Activated T-cell treated with anti-CD3 and anti-CD28 coated beads, Interleukin-2, amount 50 U/mL, for 24 hours (primary cell): Measurements from ENCODE around the gene STXBP6.

Experiments
- DNase-seq: peaks from one replicate; pipeline ENCODE4 v3.0.0-alpha.2; 2020
- H3K27ac Mint-ChIP-seq: 2 replicates; pipeline ENCODE4 v1.8.0; 2020; ENCODE audit warnings: mild to moderate bottlenecking, mixed read lengths
- H3K27me3 Mint-ChIP-seq: 2 replicates; pipeline ENCODE4 v1.8.0; 2020; ENCODE audit warnings: mixed read lengths
- H3K36me3 Mint-ChIP-seq: 2 replicates; pipeline ENCODE4 v1.8.0; 2020; ENCODE audit warnings: low read depth, mixed read lengths
- H3K4me1 Mint-ChIP-seq: 2 replicates; pipeline ENCODE4 v1.8.0; 2020; ENCODE audit warnings: low read depth, mixed read lengths
- H3K4me3 Mint-ChIP-seq: 2 replicates; pipeline ENCODE4 v1.8.0; 2020; ENCODE audit warnings: mild to moderate bottlenecking, moderate library complexity, mixed read lengths
- H3K9me3 Mint-ChIP-seq: 2 replicates; pipeline ENCODE4 v1.8.0; 2020; ENCODE audit warnings: mixed read lengths

STXBP6 gene

GRCh38 chr14:24992624-24993360, 57.2 kb downstream of the STXBP6 start:
- H3K4me3 Mint-ChIP-seq: no peak overlapping the region
- no peak for DNase-seq
- H3K27ac Mint-ChIP-seq: no peak overlapping the region
- no peaks in the 10 kb centered on the region for H3K36me3 Mint-ChIP-seq
- H3K27me3 Mint-ChIP-seq: peaks cover 7% of the 10 kb centered on the region
- H3K4me1 Mint-ChIP-seq: no peaks in the 10 kb centered on the region
- no peaks in the 10 kb centered on the region for H3K9me3 Mint-ChIP-seq

DNA sequence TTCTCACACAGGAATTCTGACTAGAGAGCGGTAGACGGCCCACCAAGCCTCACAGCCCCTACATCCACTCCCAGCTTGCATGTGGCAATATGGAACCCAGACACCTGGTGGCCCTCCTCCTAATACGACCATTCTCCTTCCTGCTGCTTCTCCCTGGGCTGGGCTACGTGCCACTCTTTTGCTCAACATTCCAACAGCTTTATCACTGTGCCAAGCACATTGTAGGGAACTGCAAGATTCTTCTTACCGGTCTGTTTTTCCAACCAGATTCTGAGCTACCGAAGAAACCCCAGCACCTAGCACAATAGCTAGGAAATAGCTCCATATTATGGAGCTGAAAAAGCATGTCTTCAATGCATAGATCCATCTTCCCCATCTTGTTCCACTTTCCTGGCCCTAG, 58.1 kb downstream of the STXBP6 start:
- DNase-seq: no peak
- no peak overlapping the region for H3K27ac Mint-ChIP-seq
- H3K36me3 Mint-ChIP-seq: no peaks in the 10 kb centered on the region
- H3K27me3 Mint-ChIP-seq: peaks cover 7% of the 10 kb centered on the region
- no peak overlapping the region for H3K4me3 Mint-ChIP-seq
- no peaks in the 10 kb centered on the region for H3K9me3 Mint-ChIP-seq
- H3K4me1 Mint-ChIP-seq: no peaks in the 10 kb centered on the region

GRCh38 chr14:24991288-24991687, 58.7 kb downstream of the STXBP6 start:
- Mint-ChIP-seq H3K27ac (no peak overlapping the region), H3K4me1 (no peaks in the 10 kb centered on the region), H3K9me3 (no peaks in the 10 kb centered on the region), H3K27me3 (peaks cover 7% of the 10 kb centered on the region), H3K36me3 (no peaks in the 10 kb centered on the region), H3K4me3 (no peak overlapping the region)
- DNase-seq: no peak

DNA sequence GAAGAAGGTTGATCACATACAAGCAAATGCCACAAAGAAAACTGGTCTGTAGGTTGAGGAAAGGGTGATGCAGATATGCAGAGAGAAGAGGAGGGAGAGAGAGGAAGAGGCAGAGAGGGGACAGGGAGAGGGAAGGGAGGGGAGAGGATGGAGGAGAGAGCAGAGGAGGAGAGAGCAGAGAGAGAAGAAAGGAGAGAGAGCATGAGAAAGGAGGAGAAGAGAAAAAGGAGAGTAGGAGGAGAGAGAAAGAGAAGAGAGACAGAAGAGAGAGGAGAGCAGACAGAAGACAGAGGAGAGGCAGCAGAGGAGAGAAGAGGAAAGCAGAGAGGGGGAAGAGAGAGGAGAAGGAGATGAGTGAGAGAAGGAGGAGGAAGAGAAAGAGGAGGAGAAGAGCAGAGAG, 59.2 kb downstream of the STXBP6 start:
- no peak overlapping the region for H3K27ac Mint-ChIP-seq
- DNase-seq: no peak
- no peak overlapping the region for H3K4me3 Mint-ChIP-seq
- H3K27me3 Mint-ChIP-seq: peaks cover 7% of the 10 kb centered on the region
- H3K4me1 Mint-ChIP-seq: no peaks in the 10 kb centered on the region
- H3K36me3 Mint-ChIP-seq: no peaks in the 10 kb centered on the region
- H3K9me3 Mint-ChIP-seq: no peaks in the 10 kb centered on the region

DNA sequence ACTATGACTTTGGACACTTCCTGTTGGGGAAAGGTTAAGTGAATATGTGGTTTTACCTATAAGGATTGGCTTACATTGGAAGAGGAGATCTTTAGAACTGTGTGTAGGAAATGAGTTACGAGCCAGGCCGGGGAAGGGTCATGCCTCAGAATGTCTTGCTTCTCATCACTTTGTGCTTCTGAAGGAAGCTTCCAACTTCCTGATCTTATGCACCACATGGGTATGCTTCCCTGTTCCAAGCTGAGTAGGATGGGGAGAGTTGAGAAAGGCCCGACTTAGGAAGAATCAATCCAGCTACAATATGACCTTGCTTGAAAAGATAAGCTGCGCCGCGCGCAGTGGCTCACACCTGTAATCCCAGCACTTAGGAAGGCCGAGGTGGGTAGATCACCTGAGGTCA, 59.9 kb downstream of the STXBP6 start:
- H3K36me3 Mint-ChIP-seq: no peaks in the 10 kb centered on the region
- DNase-seq: no peak
- no peak overlapping the region for H3K4me3 Mint-ChIP-seq
- no peaks in the 10 kb centered on the region for H3K9me3 Mint-ChIP-seq
- peaks cover 11% of the 10 kb centered on the region for H3K27me3 Mint-ChIP-seq
- H3K27ac Mint-ChIP-seq: no peak overlapping the region
- no peaks in the 10 kb centered on the region for H3K4me1 Mint-ChIP-seq

DNA sequence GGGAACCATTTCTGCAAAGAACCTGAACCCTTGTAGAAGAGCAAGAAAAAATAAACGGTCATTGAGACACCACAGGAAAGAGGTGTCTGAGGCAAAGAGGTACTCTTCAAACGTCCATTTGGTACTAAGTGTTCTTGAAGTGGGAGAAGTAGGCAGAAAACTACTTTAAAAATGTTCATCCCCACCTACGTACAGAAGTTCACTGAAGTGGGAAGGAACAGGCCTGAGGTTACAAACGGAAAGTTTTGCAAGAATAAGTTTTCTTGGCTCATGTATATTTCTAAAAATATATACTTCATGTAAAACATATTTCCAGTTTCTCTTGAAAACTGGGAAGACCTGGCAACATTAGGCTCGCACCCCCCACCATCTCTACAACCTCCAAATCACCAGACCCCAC, 61.2 kb downstream of the STXBP6 start:
- Mint-ChIP-seq H3K4me3 (no peak overlapping the region), H3K9me3 (no peaks in the 10 kb centered on the region), H3K27me3 (peaks cover 18% of the 10 kb centered on the region), H3K27ac (no peak overlapping the region), H3K4me1 (no peaks in the 10 kb centered on the region), H3K36me3 (no peaks in the 10 kb centered on the region)
- no peak for DNase-seq

DNA sequence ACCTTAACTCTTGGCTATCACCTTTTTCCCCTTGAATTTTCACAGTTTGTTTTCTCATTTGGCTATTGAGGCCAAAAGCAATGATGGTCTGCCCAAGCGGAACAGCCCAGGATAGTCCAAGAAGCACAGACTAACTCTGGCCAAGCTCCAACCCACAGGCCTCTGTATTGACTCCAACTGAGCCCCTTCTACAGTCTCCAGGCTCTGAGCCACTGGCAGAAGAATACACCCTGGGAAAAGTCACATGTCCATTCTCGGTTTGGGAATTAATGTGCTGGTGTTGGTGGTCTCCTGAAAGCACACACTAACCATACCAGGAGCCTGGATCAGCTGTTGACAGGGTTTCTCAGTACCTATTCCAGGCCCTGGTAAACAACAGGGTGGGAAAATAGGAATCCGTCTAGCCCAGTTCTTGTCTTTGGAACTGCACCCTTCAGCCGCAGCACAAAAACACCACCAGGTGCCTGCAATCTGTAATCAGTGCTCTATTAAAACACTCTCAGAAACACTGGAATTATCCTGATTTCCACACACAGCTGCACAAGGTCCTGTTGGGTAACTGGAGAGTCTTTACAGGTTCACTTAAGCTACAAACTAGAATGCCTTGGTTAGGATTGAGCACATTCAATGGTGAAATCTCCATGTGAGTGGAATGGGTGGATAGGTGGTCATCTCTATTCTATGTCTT, 63.6 kb downstream of the STXBP6 start:
- peaks cover 30% of the 10 kb centered on the region for H3K27me3 Mint-ChIP-seq
- H3K4me1 Mint-ChIP-seq: no peaks in the 10 kb centered on the region
- H3K27ac Mint-ChIP-seq: no peak overlapping the region
- no peak overlapping the region for H3K4me3 Mint-ChIP-seq
- DNase-seq: no peak
- no peaks in the 10 kb centered on the region for H3K36me3 Mint-ChIP-seq
- no peaks in the 10 kb centered on the region for H3K9me3 Mint-ChIP-seq

GRCh38 chr14:24984846-24985589, 64.9 kb downstream of the STXBP6 start:
- no peak overlapping the region for H3K4me3 Mint-ChIP-seq
- peaks cover 29% of the 10 kb centered on the region for H3K27me3 Mint-ChIP-seq
- H3K9me3 Mint-ChIP-seq: no peaks in the 10 kb centered on the region
- no peaks in the 10 kb centered on the region for H3K36me3 Mint-ChIP-seq
- no peak overlapping the region for H3K27ac Mint-ChIP-seq
- H3K4me1 Mint-ChIP-seq: no peaks in the 10 kb centered on the region
- DNase-seq: no peak

GRCh38 chr14:24982472-24983155, 67.3 kb downstream of the STXBP6 start:
- Mint-ChIP-seq H3K9me3 (no peaks in the 10 kb centered on the region), H3K27ac (no peak overlapping the region), H3K4me1 (no peaks in the 10 kb centered on the region), H3K36me3 (no peaks in the 10 kb centered on the region), H3K27me3 (peaks cover 24% of the 10 kb centered on the region), H3K4me3 (no peak overlapping the region)
- no peak for DNase-seq

DNA sequence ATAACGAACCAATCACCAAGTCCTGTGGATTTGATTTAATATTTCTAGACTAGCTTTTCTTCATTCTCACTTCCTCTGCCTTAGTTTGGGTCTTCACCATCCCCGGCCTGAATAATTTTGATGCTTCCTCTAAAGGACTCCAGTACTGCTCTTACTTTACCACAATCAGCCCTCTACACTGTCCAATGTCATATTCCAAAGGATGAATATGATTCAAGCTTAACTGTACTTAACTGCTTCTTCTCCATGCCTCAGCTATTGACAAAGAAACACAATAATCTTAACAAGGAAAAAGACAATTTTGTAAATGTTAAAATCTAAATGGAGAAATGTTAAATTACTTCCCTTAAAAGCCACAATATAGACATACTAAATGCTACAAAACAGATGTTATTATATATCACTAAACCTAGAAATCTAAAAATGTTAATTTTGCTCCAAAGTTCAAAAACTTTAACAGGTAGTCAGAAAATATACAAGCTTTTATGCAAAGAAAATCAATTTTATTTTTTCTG, 70.2 kb downstream of the STXBP6 start:
- H3K4me1 Mint-ChIP-seq: no peaks in the 10 kb centered on the region
- DNase-seq: no peak
- no peaks in the 10 kb centered on the region for H3K9me3 Mint-ChIP-seq
- no peaks in the 10 kb centered on the region for H3K36me3 Mint-ChIP-seq
- H3K27me3 Mint-ChIP-seq: peaks cover 26% of the 10 kb centered on the region
- H3K27ac Mint-ChIP-seq: no peak overlapping the region
- H3K4me3 Mint-ChIP-seq: no peak overlapping the region

DNA sequence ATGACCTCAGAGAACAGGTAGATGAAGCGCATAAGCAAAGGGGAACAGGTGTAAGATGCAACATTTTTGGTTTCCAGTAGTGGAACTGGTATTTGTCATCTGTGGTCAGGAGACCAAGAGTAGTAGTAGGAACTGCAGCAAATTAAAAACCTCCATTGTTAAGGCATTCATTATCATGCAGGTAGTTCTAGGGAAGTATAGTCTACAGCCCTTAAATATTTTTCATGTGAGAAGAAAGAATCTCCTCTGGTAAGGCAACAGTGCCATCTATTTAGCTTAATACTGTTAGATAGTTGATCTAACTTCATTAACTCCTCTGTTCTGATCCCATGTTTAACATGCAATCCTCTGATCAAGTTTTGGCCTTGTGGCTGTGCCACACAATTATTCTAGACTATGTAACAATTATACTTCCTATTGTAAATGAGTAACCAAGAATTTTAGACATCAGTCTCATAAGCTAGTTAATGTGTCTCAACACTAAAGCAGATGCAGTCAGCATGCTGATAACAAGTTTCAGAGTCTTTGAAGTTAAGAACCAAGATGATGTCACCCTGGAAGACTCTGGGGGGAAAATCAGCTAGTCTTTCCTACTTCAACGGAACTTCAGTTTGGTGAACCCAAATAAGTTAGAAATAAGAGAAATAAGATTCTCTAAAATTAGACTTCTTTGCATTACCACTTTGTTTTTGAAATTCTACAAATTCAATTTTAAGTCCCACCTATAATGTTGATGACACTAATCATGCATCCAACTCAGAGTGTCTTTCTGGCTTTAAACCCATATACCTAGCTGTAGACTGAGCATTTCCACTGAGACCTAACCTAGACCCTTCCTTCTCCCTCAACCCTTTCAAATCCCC, 70.9 kb downstream of the STXBP6 start:
- H3K4me3 Mint-ChIP-seq: no peak overlapping the region
- H3K36me3 Mint-ChIP-seq: no peaks in the 10 kb centered on the region
- H3K4me1 Mint-ChIP-seq: no peaks in the 10 kb centered on the region
- no peak for DNase-seq
- peaks cover 22% of the 10 kb centered on the region for H3K27me3 Mint-ChIP-seq
- H3K9me3 Mint-ChIP-seq: no peaks in the 10 kb centered on the region
- H3K27ac Mint-ChIP-seq: no peak overlapping the region

DNA sequence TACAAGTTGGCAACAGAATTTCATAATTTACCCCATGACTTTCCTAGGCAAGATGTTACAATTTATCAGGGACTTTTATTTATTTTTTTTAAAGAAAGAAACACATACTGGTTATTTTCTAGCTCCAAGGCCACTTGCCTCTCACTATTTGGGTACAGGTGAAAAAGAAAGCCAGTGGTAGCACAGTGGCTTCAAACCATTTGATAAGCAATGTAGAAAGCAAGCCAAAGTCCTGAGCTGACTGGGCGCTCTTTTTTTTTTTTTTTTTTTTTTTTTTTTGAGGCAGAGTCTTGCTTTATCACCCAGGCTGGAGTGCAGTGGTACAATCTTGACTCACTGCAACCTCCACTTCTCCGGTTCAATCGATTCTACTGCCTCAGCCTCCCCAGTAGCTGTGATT, 73.3 kb downstream of the STXBP6 start:
- H3K9me3 Mint-ChIP-seq: no peaks in the 10 kb centered on the region
- no peaks in the 10 kb centered on the region for H3K4me1 Mint-ChIP-seq
- H3K27me3 Mint-ChIP-seq: peaks cover 12% of the 10 kb centered on the region
- no peak overlapping the region for H3K27ac Mint-ChIP-seq
- H3K36me3 Mint-ChIP-seq: no peaks in the 10 kb centered on the region
- H3K4me3 Mint-ChIP-seq: no peak overlapping the region
- no peak for DNase-seq

GRCh38 chr14:24975393-24975792, 74.6 kb downstream of the STXBP6 start:
- no peak overlapping the region for H3K4me3 Mint-ChIP-seq
- no peak for DNase-seq
- no peak overlapping the region for H3K27ac Mint-ChIP-seq
- H3K36me3 Mint-ChIP-seq: no peaks in the 10 kb centered on the region
- peaks cover 9% of the 10 kb centered on the region for H3K27me3 Mint-ChIP-seq
- no peaks in the 10 kb centered on the region for H3K9me3 Mint-ChIP-seq
- no peaks in the 10 kb centered on the region for H3K4me1 Mint-ChIP-seq
